HG03439 (cell line): Measurements from ENCODE around the gene SDK1.

Experiments used
- ATAC-seq: cut with Tn5 transposase; IDR thresholded peaks from one replicate; pipeline ENCODE4 v1.9.1; 2021; ENCODE audit warnings: mild to moderate bottlenecking, moderate library complexity; ENCODE audit not compliant: unreplicated experiment

SDK1 gene

DNA sequence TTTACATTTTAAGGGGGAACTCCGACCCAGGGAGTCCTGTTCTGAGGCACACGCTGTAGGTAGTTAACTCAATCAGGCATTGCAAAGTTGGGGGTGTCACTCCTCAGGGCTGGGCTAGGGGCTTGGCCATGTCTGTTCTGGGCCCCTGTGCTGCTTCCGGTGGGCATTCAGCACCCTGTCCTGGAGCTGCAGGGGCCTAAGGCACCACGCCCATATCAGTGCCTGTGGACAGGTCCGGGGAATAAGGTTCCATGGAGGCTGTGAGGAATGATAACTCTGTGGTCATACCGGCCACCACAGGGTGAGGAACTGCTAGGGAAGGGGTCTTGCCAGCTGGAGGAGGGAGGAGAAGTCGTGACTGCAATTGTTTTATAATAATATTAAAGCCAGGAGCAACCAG is 842.0 kb downstream of the SDK1 start:
- ATAC-seq, result no peak

GRCh38 chr7:4143511-4144171 is 842.6 kb downstream of the SDK1 start:
- ATAC-seq, result no peak

- no peak for ATAC-seq
Measured at GRCh38 chr7:4144172-4144701, 843.2 kb downstream of the SDK1 start.

- ATAC-seq, result no peak
Measured at GRCh38 chr7:4144811-4145510, 843.9 kb downstream of the SDK1 start.

- no peak for ATAC-seq
Measured at GRCh38 chr7:4145576-4145975, 844.5 kb downstream of the SDK1 start.

DNA sequence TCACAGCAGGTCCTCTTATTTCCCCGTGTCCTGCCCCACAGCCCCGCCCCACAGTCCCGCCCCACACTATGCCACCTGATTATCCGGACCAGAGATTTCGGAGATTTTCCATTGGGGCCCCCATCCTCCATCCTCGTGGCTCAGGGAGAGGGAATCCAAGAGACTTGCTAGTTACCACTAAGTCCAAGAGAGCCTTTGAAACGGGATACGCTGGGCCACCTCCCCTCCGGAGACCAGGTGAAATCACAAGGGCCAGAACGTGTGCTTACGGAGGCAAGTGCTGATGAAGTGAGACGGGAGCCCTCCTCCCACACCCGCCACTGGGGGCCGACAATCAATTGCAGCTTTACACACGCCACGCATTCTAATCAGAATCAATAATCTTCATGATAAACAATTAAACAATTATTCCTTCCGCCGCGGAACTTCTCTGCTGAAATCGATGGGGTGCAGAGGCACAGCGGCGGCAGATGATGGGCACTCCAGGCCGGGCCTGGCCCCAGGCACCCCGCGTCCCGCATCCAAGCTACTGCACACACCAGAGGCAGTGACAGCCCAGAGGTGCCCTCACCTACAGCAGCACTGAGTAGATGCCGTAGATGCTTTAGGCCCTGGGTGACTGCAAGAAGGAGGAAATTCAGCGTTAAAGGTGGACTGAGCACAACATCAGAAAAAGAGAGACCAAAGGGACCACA is 847.0 kb downstream of the SDK1 start:
- no peak for ATAC-seq

GRCh38 chr7:4149236-4149635 is 848.2 kb downstream of the SDK1 start:
- ATAC-seq, result no peak

DNA sequence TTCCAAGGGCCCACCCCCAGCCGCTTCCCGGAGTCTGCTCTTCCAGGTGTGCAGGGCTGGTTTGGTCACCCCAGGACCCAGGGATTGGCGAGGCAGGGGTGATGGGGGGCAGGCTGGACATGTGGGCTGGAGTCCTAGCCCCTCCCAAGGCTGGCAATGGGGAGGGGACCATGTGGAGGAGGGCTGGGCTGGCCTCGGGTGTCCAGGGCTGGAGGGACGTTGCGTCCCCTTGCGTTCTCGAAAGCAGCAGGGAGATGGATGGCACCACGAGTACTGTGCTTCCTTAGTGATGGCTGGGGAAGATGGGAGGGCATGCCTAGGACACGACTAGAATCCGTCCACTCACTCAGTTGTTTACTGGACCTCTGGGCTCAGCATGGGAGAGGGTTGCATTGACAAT is 848.6 kb downstream of the SDK1 start:
- no peak for ATAC-seq

DNA sequence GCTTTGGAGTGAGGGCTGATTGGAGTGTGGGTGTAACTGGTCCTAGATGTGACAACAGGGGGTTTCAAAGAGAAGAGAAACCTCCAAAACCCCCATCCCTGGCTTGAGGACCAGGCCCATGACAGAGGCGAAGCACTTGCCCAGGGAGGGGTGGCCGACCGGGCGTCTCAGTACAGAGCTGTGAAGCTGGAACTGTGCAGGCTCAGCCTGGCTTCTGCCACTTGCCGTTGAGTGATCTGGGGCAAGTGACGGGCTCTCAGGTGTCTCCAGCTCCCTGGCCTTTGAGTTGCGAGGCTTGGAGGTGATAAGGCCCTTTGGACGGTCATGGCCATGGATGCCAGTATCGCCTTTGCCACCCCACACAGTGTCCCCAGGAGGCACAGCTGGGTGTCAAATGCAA is 849.7 kb downstream of the SDK1 start:
- ATAC-seq, result no peak

GRCh38 chr7:4151524-4151923 is 850.5 kb downstream of the SDK1 start:
- ATAC-seq, result no peak

DNA sequence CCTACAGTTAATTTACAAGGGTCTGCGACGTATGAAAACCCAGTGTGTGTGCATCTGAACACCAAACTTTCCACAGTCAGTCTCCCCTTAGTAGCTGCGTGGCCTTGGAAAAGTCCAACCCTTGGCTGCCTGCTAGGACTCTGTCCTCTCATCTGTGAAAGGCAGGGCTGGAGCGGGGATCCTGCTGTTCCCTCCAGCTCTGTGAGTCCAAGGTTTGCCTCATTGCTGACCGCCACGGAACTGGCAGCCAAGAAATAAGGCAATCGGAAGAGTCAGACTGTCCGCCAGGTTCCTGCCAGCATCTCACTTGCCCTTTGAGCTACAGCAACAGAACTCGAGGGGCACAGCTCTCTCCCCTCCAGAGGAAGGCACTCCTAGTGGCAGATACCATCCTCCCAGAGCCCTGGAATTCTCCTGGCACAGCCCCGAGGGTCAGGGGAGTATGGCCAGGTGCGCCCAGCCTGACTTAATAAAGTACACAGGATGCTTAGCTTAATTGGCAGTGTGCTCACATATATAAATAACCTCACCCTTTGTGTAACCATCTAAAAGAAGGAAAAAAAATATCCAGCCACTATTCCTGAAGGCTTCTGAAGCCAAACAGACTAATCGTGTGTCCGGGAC is 851.0 kb downstream of the SDK1 start:
- ATAC-seq, result no peak

DNA sequence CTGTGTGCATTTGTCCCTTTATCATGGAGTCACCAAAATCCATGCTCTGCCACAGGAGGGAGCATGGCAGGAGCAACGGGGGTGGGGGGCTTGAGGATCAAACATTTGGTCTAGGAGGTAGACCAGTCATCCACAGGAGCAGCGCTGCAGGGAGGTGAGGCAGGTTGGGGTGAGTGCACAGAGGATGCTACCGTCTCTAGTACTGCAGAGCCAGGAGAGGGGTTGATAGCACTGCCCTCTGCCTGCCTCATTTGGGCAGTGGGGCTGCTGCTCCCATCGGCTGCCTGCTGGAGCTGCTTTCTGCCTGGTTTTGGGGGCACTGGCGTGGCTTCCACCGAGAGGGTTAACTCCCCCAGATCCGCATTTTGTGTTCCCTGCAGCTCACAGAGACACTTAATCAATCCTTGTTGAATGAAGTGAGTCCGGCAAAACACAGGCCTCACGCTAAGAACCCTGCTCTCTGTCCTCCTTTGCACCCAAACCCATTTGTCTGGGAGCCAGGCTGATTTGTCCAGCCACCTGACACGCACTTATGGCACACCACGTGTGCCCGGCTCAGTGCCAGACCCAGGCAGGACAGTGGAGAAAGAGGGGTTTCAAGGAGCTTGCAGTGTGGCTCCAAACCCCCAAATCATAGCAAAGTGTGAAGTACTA is 854.0 kb downstream of the SDK1 start:
- ATAC-seq, result no peak

DNA sequence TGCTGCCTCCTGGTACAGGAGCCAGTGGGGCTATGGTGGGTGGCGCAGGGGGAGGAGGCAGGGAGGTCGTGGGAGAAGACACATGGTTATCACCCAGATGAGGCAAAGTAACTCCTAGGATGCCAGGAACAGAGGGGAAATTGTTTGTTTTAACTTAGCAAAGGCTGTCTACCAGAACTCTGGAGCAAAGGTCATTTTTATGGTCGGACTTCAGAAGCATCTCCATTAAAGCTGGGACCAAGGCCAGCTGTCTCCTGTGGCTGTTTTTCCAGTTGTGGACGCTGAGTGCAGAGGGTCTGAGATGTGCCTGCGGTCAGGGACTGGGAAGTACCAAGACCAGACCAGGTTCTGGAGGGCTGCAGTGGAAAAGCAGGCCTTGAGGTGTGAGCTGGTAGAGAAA is 855.1 kb downstream of the SDK1 start:
- no peak for ATAC-seq

- ATAC-seq, result no peak
Measured at GRCh38 chr7:4157651-4158050, 856.6 kb downstream of the SDK1 start.

DNA sequence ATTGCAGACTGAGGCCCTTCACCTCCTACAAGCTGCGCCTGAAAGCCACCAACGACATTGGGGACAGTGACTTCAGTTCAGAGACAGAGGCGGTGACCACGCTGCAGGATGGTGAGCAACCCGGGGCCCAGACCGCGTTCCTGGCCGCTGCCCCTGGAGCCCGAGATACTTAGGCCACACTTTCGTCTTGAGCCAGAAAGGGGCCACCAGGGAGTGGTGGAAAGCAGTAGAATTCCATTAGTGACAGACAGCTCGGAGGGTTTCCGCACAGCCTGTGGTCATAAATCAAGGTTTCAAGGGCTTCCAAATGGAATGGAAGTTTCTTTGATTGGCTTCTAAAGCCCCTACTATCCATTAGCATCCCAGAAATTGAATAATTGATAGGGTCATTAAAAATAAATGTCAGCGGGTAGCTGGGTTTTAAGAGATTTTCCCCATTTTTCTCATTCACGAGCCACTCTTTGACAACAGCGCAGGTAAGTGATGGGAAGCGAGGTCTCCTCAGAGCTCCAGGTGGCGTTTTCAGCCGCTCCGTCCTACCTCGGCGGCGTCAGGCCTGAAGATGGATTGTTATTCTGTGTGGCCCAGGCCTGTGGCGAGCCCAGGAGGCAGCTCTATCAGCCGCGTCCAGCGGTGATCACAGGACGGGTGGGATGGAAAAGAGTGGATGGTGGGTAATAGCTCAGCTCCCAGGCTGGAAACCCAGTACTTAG is 857.5 kb downstream of the SDK1 start:
- ATAC-seq, result no peak

- no peak for ATAC-seq
Measured at GRCh38 chr7:4159154-4159501, 858.1 kb downstream of the SDK1 start.

DNA sequence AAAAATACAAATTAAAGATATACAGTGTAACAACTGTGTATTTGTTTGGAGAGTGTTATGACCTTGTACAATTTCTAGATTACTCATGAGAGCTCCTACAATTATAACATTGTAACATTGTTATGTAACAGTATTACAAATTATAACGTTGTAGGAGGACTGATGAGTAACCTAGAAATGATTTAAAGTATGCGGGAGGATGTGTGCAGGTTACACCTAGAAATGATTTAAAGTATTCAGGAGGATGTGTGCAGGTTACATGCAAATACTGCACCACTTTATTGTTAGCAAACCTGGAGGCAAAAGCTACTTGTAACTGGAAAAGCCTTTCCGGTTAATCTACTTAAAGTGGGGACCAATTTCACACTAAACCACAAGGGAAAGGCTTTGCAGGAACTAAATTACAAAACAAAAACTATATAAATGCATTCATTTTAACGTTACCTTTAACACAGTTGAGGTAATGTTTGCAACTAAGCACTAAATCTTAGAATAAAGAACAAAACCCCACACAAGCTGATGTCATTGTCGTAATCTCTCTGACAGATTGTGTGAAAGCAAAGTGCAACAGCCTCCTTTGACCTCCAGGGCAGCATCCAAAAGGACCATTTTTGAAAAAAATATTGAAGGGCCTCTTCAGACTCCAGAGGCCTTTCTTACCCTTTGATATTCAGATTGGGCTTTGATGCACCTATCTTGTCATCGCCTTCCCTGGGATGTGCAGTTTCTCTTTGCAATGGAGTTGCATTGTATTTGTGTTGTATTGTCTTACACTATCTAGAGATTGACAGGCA is 858.9 kb downstream of the SDK1 start:
- no peak for ATAC-seq

- no peak for ATAC-seq
Measured at GRCh38 chr7:4162884-4163564, 862.0 kb downstream of the SDK1 start.

GRCh38 chr7:4163565-4164203 is 862.6 kb downstream of the SDK1 start:
- no peak for ATAC-seq
